Measurements from ENCODE around the gene ADAT3.

- TF ChIP-seq YY1 (IDR thresholded peaks at IDR 0.05; ENCODE audit: insufficient read depth, insufficient read length) (no peak), ZNF274 (IDR thresholded peaks at IDR 0.05; ENCODE audit: low read depth, low read length) (no peak)
These were observed 18.1 kb downstream of the ADAT3 start for GRCh38 chr19:1923319-1923718.
